ENCODE measurements around the gene RUVBL2. TPM values are rescaled to one million over a fixed set of nuclear protein-coding genes. Genes with fewer than 3 reads are reported as not detected.
A peak's percentile ranks its signal among the peaks of the same experiment; 100 is the strongest.

The RUVBL2 gene
- total RNA-seq, 1 experiment from 2014 or later: 270 TPM

- TF ChIP-seq EZH2phosphoT487 (IDR thresholded peaks at IDR 0.05; ENCODE audit: borderline replicate concordance) (no peak), EGR1 (IDR thresholded peaks at IDR 0.05; ENCODE audit: low read depth) (no peak), YY1 (IDR thresholded peaks at IDR 0.05; ENCODE audit: extremely low read depth, insufficient replicate concordance, low read depth, low read length) (peak; percentile 58), MAX (IDR thresholded peaks at IDR 0.05) (peak; percentile 67)
These were observed 28.5 kb upstream of the RUVBL2 start, which contains the start of gene FTL (continued) for GRCh38 chr19:48965040-48965805.

GRCh38 chr19:48965806-48966540 is 27.7 kb upstream of the RUVBL2 start:
- ChIA-PET RAD21 (ENCODE audit: low non-redundant PET in 1 of 2, low total read pairs in 2 of 2, uncharacterized antibody in 2 of 2, unreplicated experiment in 2 of 2) (no interaction called here), POLR2A (interaction anchor here (1.0 to 2.6 kb wide), 9 partner anchors 10 to 123 kb away, joined by 3 to 9 read pairs (median 4); partner anchors contain the start of genes DHDH, GYS1, NUCB1 and PPP1R15A), CTCF (interaction anchor here (0.6 to 1.3 kb wide), 2 partner anchors 171 to 178 kb away, joined by 3 read pairs; no protein-coding TSS in a partner anchor)
- H3K9ac ChIP-seq (ENCODE audit: low read length): peak overlapping the region; percentile 78
- ATAC-seq: peak; percentile 45
- peak overlapping the region; percentile 75 for H3K27ac ChIP-seq (ENCODE audit: low read depth, low read length)
- peaks cover 33 to 60% of the 10 kb centered on the region in 2 experiments for H3K4me1 ChIP-seq (ENCODE audit: control insufficient read depth in 1 of 2, insufficient read depth in 2 of 2, low read length in 2 of 2)
- no peak overlapping the region for H2AFZ ChIP-seq (ENCODE audit: low read depth, low read length, poor library complexity, severe bottlenecking)
- intact Hi-C loops (cut with micrococcal nuclease): loop anchor here (1.0 to 5.0 kb wide), 2 partner anchors 33 to 94 kb away; partner anchors contain the start of genes DHDH and PPP1R15A
- peaks cover 9% of the 10 kb centered on the region; the same call in 1 of the 2 replicates for H4K20me1 ChIP-seq (ENCODE audit: insufficient read depth)
- DNase-seq (ENCODE audit: low read depth, low spot score): peak; percentile 73
- TF ChIP-seq MAX (IDR thresholded peaks at IDR 0.05) (0 out of 2 replicates have a peak, but pooled peaks have one; percentile 54), SIN3A (IDR thresholded peaks at IDR 0.05; ENCODE audit: low read depth) (no peak), ELF1 (IDR thresholded peaks at IDR 0.05; ENCODE audit: borderline replicate concordance, low read depth) (no peak), POLR2A (IDR thresholded peaks at IDR 0.05; ENCODE audit: borderline replicate concordance, extremely low read depth, insufficient read depth, insufficient read length) (peak; percentile 6), JUND (IDR thresholded peaks at IDR 0.05) (no peak), REST (IDR thresholded peaks at IDR 0.05; ENCODE audit: low read depth) (no peak), CTCF (IDR thresholded peaks at IDR 0.05 in 2 of 3, conservative IDR thresholded peaks at IDR 0.05 in 1 of 3; ENCODE audit: borderline replicate concordance in 1 of 3, insufficient read depth in 1 of 3, low read depth in 2 of 3, low read length in 2 of 3) (no peak), FOSL1 (IDR thresholded peaks at IDR 0.05; ENCODE audit: low read depth) (no peak), EGR1 (IDR thresholded peaks at IDR 0.05; ENCODE audit: low read depth) (no peak)
- BruUV-seq (replicated peaks): TSS peak; percentile 85
- peak overlapping the region; percentile 73 to 84 for H3K4me3 ChIP-seq (replicated peaks in 1 of 2; ENCODE audit: low read depth in 1 of 2, low read length in 2 of 2)
- H3K36me3 ChIP-seq (ENCODE audit: control insufficient read depth in 1 of 2, insufficient read depth in 2 of 2, low read length in 2 of 2): peaks cover 3 to 26% of the 10 kb centered on the region in 2 experiments; a peak in 3 of 4 replicates
- H3K9me2 ChIP-seq (ENCODE audit: insufficient read depth): no peaks in the 10 kb centered on the region
- H3K79me2 ChIP-seq (ENCODE audit: insufficient read depth, low read length): peaks cover 16% of the 10 kb centered on the region
- no peaks in the 10 kb centered on the region for H3K9me3 ChIP-seq (ENCODE audit: control insufficient read depth in 1 of 2, insufficient read depth in 1 of 2, low read depth in 1 of 2, low read length in 2 of 2)
- peak overlapping the region; percentile 83 for H3K4me2 ChIP-seq (ENCODE audit: low read length)
- no peaks in the 10 kb centered on the region for H3K27me3 ChIP-seq (ENCODE audit: insufficient read depth, low read length)
